ENCODE measurements around the gene SELENOT.

DNA sequence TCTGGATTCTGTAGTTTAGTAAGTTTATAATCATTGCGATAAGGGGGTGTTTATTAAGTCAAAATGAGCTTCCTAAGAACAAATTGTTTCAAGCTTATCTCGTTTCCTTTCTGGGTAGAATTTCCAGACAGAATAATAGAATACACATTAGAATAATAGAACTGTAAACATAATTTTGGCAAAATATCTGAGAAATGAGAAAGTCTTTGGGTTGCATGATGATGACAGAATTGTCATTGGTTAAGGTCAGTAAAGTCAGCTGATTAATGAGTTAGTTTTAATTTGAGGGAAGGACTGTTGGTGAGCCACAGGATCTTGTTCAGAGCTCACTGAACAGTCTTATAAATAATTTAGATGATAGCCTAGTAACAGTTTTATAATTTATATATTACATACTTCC, 46.3 kb upstream of the SELENOT start:
- TF ChIP-seq CTCF (IDR thresholded peaks at IDR 0.05) = no peak
- no peak for TF ChIP-seq CHD2 (IDR thresholded peaks at IDR 0.05; ENCODE audit: low read length, partially characterized antibody)
- TF ChIP-seq MAX (IDR thresholded peaks at IDR 0.05; ENCODE audit: low read depth) = no peak
- TF ChIP-seq RAD21 (IDR thresholded peaks at IDR 0.05; ENCODE audit: low read length) = no peak
- TF ChIP-seq TAF1 (IDR thresholded peaks at IDR 0.05; ENCODE audit: borderline replicate concordance, low read depth, low read length) = no peak

All from SK-N-SH (cell line).